Measurements from ENCODE around the gene SLC22A2.

The SLC22A2 gene

GRCh38 chr6:160203522-160203921, 55.1 kb downstream of the SLC22A2 start:
- no peak for DNase-seq

GRCh38 chr6:160203076-160203475, 55.5 kb downstream of the SLC22A2 start:
- no peak for DNase-seq

- DNase-seq = no peak
Measured at GRCh38 chr6:160202411-160202810, 56.2 kb downstream of the SLC22A2 start.

GRCh38 chr6:160201061-160201460, 57.6 kb downstream of the SLC22A2 start:
- DNase-seq = no peak

GRCh38 chr6:160198606-160199211, 59.9 kb downstream of the SLC22A2 start:
- DNase-seq = no peak

- no peak for DNase-seq
Measured at GRCh38 chr6:160197662-160198061, 61.0 kb downstream of the SLC22A2 start.

GRCh38 chr6:160194808-160195207, 63.8 kb downstream of the SLC22A2 start:
- DNase-seq = no peak

- DNase-seq = no peak
Measured at GRCh38 chr6:160192840-160193239, 65.8 kb downstream of the SLC22A2 start.

- DNase-seq = no peak
Measured at GRCh38 chr6:160190973-160191372, 67.6 kb downstream of the SLC22A2 start.

GRCh38 chr6:160190081-160190480, 68.5 kb downstream of the SLC22A2 start:
- no peak for DNase-seq

GRCh38 chr6:160188773-160189172, 69.8 kb downstream of the SLC22A2 start:
- no peak for DNase-seq

- no peak for DNase-seq
Measured at GRCh38 chr6:160180706-160181105, 77.9 kb downstream of the SLC22A2 start.

- DNase-seq = no peak
Measured at GRCh38 chr6:160178271-160178670, 80.3 kb downstream of the SLC22A2 start.

GRCh38 chr6:160177220-160177619, 81.4 kb downstream of the SLC22A2 start:
- DNase-seq = no peak

GRCh38 chr6:160174681-160175080, 83.9 kb downstream of the SLC22A2 start:
- DNase-seq = no peak

GRCh38 chr6:160173806-160174527, 84.7 kb downstream of the SLC22A2 start:
- no peak for DNase-seq

- no peak for DNase-seq
Measured at GRCh38 chr6:160172704-160173103, 85.9 kb downstream of the SLC22A2 start.

GRCh38 chr6:160170018-160170680, 88.5 kb downstream of the SLC22A2 start:
- DNase-seq = no peak

- no peak for DNase-seq
Measured at GRCh38 chr6:160167604-160168399, 90.8 kb downstream of the SLC22A2 start.
